ENCODE results near the gene TACC2.

Gene TACC2

DNA sequence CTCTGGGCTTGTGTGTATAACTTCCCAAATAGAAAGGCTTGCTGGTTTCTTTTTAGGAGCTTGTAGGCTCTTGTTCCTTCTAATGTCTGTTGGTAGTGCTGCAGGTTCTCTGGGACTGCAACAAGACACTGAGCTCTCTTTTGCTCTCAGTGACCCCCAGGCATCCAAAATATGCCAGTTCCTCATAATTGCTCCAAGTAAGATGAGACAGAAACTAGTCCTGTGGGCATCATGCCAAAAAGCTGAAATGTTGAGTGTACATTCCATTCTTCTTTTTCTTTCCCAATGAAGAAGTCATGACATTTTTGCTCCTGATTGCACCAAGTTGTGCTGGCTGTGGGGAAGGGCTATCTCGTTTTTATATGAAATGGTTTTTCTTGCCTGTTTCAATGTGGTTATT, 275.0 kb downstream of the TACC2 start:
- TF ChIP-seq, protein P1, sequence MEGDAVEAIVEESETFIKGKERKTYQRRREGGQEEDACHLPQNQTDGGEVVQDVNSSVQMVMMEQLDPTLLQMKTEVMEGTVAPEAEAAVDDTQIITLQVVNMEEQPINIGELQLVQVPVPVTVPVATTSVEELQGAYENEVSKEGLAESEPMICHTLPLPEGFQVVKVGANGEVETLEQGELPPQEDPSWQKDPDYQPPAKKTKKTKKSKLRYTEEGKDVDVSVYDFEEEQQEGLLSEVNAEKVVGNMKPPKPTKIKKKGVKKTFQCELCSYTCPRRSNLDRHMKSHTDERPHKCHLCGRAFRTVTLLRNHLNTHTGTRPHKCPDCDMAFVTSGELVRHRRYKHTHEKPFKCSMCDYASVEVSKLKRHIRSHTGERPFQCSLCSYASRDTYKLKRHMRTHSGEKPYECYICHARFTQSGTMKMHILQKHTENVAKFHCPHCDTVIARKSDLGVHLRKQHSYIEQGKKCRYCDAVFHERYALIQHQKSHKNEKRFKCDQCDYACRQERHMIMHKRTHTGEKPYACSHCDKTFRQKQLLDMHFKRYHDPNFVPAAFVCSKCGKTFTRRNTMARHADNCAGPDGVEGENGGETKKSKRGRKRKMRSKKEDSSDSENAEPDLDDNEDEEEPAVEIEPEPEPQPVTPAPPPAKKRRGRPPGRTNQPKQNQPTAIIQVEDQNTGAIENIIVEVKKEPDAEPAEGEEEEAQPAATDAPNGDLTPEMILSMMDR (IDR thresholded peaks at IDR 0.05), result no peak
- H3K4me3 Mint-ChIP-seq, result no peak overlapping the region
- H3K9me3 Mint-ChIP-seq, result peaks cover 34% of the 10 kb centered on the region
- DNase-seq, result no peak
- peak overlapping the region; percentile 9 for H3K27ac Mint-ChIP-seq
- peaks cover 40% of the 10 kb centered on the region for H3K36me3 Mint-ChIP-seq (ENCODE audit: low read depth)
- H3K4me1 Mint-ChIP-seq, result peaks cover 16% of the 10 kb centered on the region
- peaks cover 7% of the 10 kb centered on the region for H3K27me3 Mint-ChIP-seq (ENCODE audit: low read depth, poor library complexity)

DNA sequence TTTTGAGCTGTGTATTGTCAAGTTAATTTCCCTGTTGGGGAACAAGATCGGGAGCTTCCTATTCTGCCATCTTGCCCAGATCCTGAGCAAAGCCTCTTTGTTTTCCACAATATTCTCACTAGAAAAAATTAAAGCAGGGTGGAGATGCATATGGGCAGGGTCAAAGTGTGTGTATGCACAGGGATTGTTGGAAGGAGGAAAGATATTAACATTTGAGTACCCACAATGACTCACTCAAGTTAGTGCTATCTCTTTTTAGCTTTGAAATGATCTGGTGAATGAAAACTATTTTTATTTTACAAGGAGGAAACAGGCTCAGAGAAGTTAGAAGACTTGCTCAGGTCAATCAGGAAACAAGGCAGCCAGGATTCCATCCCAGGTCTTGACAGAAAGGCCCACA, 275.5 kb downstream of the TACC2 start:
- Mint-ChIP-seq H3K27me3 (ENCODE audit: low read depth, poor library complexity) (peaks cover 7% of the 10 kb centered on the region), H3K4me3 (no peak overlapping the region), H3K4me1 (peaks cover 13% of the 10 kb centered on the region), H3K36me3 (ENCODE audit: low read depth) (peaks cover 40% of the 10 kb centered on the region), H3K9me3 (peaks cover 34% of the 10 kb centered on the region), H3K27ac (peak overlapping the region; percentile 9)
- TF ChIP-seq, protein P1 (IDR thresholded peaks at IDR 0.05), result no peak
- no peak for DNase-seq

DNA sequence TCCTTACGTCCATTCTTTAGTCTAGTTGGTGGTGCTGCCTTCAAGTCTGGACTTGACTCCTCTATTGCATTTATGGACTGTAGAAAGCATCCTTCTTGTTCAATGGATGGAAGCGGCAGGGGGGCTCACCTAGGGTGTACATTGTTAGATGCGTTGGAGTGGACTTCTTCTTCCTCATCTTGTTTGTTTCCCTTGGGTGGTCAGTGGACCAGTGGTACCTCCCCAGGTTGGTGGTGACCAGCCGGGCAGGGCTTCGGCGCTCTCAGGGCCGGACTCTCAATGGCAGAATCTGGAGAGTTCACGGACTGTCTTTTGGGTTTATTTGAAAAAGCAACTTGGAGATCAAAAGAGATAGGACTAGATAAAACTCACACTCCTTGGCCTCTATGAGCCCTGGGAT, 276.0 kb downstream of the TACC2 start:
- H3K9me3 Mint-ChIP-seq, result peaks cover 34% of the 10 kb centered on the region
- peaks cover 8% of the 10 kb centered on the region for H3K4me1 Mint-ChIP-seq
- peaks cover 7% of the 10 kb centered on the region for H3K27me3 Mint-ChIP-seq (ENCODE audit: low read depth, poor library complexity)
- H3K36me3 Mint-ChIP-seq (ENCODE audit: low read depth), result peaks cover 36% of the 10 kb centered on the region
- DNase-seq, result no peak
- H3K27ac Mint-ChIP-seq, result no peak overlapping the region
- no peak overlapping the region for H3K4me3 Mint-ChIP-seq
- TF ChIP-seq, protein P1 (IDR thresholded peaks at IDR 0.05), result no peak

DNA sequence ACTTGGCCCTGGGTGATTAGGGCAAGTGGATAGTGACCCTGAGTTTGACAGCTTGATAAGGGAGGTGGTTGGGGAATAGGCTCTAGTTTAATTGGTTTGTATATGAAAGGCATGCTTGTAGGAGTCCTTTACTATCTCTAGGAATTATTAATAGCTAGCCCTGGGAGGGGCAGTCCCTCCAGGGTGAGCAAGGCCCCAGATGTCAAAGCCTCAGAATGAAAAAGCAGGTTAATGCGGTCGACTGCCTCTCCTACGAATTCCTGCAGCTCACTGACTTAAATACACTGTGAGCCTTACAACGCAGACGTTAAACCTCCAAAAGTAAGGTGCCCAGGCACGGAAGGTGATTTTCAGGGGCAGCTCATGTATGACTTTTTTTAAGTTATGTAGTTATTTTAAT, 276.9 kb downstream of the TACC2 start:
- no peak for DNase-seq
- peaks cover 27% of the 10 kb centered on the region for H3K36me3 Mint-ChIP-seq (ENCODE audit: low read depth)
- TF ChIP-seq, protein P1 (IDR thresholded peaks at IDR 0.05), result no peak

DNA sequence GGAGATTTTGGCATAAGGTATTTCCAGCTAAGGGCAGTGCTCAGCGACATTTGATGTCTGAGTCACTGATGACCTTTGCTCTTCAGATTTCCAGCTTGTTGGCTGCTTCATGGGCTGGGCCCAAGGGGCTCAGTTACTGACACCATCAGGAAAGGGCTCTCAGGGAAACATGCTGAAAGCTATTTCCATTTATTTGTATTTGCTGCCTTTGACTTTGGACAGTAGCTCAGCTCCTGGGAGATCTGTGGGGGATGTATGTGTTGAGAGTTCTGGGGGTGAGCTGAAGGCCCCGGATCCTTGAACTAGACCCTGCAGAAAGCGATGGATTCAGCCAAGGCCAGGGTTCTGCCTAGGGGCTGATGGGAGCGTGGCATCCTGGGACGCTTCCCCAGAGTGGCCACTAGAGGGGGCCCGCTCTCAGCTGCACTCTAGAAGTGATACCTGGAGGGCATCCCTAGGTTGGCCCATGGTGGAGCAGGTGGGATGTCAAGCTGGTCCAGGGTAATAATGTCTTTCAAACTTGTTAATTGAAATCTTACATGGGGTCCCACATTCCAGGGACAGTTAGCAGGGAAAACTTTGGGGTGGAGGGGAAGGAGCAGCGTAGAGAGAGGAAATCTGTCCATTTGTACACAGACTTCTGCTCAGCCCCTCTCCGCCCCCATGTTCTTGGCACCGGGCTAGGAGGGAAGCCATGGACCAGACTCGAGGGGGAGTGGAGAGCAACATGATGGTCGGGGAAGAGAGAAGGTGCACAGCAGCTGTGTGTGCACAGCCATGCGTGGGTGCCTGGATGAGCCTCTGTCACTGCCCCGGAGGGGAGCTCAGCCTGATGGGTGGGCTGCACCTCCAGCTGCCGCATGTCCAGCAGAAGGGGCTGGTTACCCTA, 279.1 kb downstream of the TACC2 start:
- peak overlapping the region; percentile 36 for H3K27ac Mint-ChIP-seq
- TF ChIP-seq, protein P1 (IDR thresholded peaks at IDR 0.05), result peak; percentile 94
- peak; percentile 77 for DNase-seq
- H3K36me3 Mint-ChIP-seq (ENCODE audit: low read depth), result peaks cover 10% of the 10 kb centered on the region
- peaks cover 7% of the 10 kb centered on the region for H3K4me1 Mint-ChIP-seq
- H3K4me3 Mint-ChIP-seq, result no peak overlapping the region
- H3K27me3 Mint-ChIP-seq (ENCODE audit: low read depth, poor library complexity), result peaks cover 9% of the 10 kb centered on the region
- H3K9me3 Mint-ChIP-seq, result peaks cover 10% of the 10 kb centered on the region

More for the DNA sequence above, 276.9 kb downstream of the TACC2 start:
- Mint-ChIP-seq H3K27me3 (ENCODE audit: low read depth, poor library complexity) (peaks cover 7% of the 10 kb centered on the region), H3K4me1 (peaks cover 7% of the 10 kb centered on the region), H3K9me3 (peaks cover 27% of the 10 kb centered on the region), H3K4me3 (no peak overlapping the region), H3K27ac (no peak overlapping the region)

All from nephron progenitor cell (in vitro differentiated cells).